GM08714 (cell line): ENCODE measurements around the gene CD36.

Experiments used
- H3K4me3 ChIP-seq: fragments of 200-500 bp; sonication (Bioruptor generic); 2 replicates; pipeline ENCODE4 v1.5.1; 2014; ENCODE audit warnings: mild to moderate bottlenecking, low read length, inconsistent platforms
- ZNF274 ChIP-seq: IDR thresholded peaks from 2 replicates; pipeline ENCODE4 v1.6.1; 2012; ENCODE audit warnings: mild to moderate bottlenecking, low read depth, low read length

Gene CD36

DNA sequence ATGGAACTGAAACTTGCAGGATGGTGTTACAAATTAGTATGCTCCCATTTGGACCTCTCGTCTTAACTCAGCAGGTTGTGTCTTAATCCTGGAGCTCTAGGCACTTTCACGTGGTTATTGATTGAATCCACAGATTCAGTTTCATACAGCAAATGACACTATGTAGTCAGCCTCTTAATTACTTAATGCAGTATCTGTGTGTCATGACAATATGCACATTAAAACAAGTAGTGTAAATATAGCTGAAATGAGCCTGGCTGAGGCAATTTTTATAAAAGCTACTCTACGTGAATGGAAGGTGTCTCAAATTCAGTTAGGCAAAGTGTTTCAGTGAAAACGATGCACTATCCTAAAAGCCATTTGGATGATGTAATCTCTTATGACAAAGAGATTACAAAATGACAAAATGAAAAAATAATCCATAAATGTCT lies 86.8 kb downstream of the CD36 start:
- H3K4me3 ChIP-seq, result no peak overlapping the region
- TF ChIP-seq ZNF274, result no peak
